IPS DF 19.7 (cell line): ENCODE measurements around the gene LBX2.
"Not testable (repeated sequence)": the region's sequence is repeated elsewhere in the genome, so short reads cannot be mapped to it uniquely, and the experiment has no call there.

Experiments used
- DNase-seq: peaks from one replicate; pipeline ENCODE4 v3.0.0-alpha.2; 2013; ENCODE audit warnings: low read depth, low spot score

LBX2 gene

DNA sequence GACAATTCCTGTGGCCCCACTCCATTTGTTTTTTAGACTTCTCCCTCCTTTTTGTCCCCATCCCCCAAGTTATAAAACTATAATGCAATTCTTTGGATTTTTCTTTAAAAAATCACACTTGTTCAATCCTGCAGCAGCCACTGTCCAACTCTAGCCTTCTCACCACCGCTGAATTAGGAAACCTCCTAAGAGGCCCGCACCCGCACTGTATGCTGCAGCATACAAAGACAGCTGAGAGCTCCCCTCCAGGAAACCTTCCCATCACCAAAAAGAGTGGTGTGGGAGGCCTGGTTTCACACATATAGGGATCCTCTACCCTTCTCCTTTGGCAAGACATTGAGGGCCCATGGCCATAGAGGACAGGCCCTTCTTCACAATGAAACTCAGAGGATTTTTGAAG lies 5.2 kb upstream of the LBX2 start:
- DNase-seq, result no peak

DNA sequence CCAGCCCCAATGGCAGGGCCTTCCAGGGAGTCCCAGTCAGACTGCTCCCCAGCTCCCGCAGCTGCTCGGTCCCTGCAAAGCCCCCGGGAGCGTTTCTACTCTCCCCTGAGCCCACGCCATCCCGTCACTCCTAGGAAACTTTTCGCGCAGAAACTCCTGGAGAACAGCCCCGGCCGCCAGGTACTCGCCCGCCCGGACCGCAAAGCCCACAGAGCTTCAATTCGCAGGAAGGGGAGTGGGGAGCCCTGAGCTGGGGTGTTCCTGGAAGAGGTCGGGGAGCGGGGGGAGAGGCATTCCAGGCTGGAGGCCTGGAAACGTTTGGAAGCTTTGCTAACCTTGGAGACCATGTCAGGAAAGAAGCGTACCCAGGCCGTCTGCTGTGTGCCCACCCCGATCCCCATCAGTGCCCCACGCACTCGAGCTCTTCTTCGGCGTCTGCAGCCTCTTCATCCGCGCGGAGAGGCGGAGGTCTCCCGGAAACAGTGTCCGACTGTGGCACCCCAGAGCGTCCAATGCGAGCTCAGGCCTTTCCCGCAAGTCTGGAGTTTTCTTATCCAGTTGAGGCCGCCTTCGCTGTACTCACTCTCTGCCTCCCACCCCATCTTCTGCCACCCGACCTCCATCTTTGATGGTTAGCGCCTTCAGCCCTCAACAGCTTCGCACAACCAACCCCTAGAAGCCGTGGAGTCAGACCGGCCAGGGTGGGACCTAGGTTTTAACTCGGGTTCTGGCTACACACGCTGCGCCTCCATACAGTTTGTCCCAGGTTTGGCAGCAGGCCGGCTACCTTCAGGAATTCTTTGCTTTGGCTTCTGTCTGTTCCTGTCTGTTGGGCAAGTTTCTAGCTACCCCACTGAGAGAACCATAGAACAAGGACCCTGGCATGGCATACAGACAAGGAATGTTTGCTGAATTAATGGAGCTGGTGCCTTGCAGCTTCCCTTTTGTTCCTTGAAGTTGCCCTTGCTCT lies 4.4 kb upstream of the LBX2 start:
- DNase-seq, result no peak

GRCh38 chr2:74502720-74503505 lies 3.5 kb upstream of the LBX2 start:
- DNase-seq, result no peak

GRCh38 chr2:74502147-74502719 lies 2.8 kb upstream of the LBX2 start:
- no peak for DNase-seq

GRCh38 chr2:74501335-74502071 lies 2.1 kb upstream of the LBX2 start:
- DNase-seq, result no peak

GRCh38 chr2:74500578-74500946 lies 1.2 kb upstream of the LBX2 start:
- DNase-seq, result no peak

DNA sequence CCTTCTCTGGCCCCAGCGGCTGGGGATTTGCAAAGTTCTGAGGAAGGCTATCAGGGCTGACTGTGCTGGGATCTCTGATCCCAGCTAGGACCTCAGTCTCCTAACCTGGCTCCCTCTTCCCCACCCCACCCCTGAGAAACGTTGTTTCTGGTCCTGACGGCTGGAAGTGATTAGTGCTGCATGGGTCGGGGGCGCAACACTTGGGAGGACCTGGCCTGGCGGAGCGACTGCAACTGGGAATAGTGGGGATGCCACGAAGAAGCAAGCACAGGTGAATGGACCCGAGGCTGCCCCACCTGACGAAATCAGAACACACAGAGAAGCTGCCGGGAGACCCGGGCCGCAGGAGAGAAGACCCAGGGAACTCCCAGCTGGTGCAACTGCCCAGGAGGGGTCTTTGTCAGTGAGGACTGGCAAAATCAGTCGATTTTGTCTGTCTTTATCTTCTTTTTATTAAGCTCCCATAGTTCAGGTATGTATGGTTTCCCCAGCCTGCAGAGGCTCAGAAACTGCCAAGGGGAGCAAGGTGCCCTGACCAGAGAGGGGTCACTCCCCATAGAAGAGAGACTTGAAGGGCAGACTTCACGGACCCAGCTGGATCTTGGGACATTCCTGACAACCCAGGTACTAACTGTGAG lies 656 bp upstream of the LBX2 start:
- DNase-seq, result no peak

GRCh38 chr2:74498500-74499266 lies 720 bp downstream of the LBX2 start:
- DNase-seq, result no peak

DNA sequence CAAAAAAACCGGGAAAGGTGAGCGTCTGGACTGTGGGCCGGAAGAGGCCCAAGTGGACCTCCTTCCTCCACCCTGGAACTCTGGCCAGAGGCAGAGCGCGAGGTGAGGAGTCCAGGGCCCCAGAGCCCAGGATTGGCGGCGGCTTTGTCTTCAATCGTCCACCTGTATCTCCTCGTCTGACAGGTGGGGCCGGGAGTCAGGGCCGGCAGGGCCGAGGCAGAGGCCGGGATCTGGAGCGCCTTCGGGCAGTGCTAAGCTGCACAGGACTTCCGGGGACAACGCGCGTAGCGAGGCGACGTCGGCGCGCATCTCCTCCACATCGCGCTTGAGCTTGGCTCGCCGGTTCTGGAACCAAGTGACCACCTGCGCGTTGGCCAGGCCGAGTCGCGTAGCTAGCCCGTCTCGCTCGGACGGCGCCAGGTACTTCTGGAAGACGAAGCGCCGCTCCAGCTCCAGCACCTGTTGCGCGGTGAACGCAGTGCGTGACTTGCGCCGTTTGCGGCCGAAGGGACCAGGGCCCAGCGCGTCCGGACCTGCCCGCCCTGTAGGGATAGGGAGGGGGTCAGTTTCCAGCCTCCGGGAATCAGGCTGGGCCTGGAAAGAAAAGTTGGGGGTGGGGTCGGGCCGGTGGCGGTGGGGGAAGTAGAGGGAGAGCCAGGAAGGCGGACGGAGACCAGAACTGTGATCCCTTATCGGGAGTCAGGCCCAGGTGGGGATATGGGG lies 1.5 kb downstream of the LBX2 start:
- DNase-seq, result no peak

DNA sequence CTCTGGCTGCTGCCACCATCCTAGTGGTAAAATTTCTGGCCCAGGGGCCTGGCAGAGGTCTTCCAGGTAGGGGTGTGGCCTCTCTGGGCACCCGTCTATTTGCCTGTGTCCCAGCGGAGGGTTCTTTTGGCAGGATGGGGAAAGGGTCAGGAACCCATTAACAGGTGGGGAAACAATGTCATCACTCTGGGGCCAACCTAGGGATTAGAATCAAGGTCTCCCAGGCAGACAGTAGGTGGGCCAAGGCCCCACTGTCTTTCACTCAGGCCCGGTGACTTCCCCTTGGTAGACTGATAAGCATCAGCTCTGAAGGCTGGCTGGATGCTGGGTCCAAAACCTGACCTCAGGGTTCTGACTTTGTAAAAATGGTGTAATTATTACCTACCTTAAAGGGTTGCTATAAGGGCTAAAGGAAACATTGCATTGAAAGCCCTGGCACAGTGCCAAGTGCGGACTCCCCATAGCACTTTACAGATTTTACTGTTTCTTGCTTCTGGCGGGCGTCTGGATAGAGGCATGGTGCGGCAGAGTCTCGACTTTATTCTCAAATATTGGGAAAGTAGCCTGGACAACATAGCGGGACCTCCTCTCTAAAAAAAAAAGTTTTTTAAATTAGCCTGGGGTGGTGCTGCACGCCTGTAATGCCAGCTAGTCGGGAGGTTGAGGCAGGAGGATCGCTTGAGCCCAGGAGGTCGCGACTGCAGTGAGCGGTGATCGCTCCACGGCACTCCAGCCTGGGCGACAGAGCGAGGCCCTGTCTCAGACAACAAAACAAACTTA lies 2.2 kb downstream of the LBX2 start:
- DNase-seq, result no peak

DNA sequence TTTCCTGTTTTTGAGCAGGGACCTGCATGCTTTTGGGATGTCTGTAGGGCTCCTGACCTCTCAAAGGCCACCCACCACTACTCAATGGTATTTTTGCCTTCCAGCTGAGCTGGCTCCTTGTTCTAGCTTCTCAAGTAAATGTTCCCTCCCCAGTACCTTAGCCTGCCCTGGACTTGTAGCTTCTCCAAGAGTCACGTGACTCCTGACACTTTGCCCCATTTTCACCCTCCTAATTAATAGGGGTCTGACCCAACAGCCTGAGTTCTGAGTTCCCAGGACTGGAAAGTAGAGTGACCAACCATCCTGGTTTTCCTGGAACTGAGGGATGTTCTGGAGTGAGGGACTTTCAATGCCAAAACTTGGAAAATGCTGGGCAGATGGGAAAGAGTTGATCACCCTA lies 4.0 kb downstream of the LBX2 start:
- no peak for DNase-seq

DNA sequence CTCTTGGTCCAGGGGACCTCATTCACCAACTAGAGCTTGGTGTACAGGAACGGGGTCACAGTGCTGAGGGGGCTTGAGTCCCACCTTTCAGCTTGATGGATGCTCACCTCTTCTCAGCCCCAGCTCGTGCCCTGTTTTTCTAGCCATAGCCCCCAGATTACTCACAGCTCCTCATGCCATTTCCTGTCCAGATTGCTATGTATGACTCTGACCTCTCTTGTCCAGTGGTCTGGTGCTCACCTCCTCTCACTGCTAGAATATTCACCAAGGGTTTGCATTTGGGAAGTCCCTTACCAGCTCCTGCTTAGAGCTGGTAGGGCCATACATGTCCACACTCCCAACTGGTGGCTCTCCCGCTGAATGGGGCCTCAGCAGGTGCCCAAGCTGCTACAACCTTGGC lies 5.9 kb downstream of the LBX2 start:
- no peak for DNase-seq

GRCh38 chr2:74491648-74492544 lies 7.5 kb downstream of the LBX2 start:
- DNase-seq, result no peak

DNA sequence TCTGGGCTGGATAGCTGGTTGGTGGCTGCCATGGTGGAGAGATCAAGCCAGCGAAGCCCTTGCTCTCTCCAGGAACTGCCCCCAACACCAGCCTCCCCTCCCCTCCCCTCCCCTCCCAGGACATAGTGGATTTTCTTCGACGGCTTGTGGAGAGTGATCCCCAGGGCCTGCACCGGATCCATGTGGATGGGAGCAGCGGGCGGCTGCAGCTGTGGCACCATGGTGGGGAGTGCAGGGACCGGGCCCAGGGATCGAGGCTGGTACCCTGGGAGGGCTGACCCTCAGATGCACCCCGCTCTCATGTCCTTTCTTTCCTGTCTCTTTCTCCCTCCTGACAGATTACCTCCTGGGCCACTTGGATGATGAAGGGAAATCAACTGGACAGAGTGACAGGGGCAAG lies 9.5 kb downstream of the LBX2 start:
- no peak for DNase-seq

DNA sequence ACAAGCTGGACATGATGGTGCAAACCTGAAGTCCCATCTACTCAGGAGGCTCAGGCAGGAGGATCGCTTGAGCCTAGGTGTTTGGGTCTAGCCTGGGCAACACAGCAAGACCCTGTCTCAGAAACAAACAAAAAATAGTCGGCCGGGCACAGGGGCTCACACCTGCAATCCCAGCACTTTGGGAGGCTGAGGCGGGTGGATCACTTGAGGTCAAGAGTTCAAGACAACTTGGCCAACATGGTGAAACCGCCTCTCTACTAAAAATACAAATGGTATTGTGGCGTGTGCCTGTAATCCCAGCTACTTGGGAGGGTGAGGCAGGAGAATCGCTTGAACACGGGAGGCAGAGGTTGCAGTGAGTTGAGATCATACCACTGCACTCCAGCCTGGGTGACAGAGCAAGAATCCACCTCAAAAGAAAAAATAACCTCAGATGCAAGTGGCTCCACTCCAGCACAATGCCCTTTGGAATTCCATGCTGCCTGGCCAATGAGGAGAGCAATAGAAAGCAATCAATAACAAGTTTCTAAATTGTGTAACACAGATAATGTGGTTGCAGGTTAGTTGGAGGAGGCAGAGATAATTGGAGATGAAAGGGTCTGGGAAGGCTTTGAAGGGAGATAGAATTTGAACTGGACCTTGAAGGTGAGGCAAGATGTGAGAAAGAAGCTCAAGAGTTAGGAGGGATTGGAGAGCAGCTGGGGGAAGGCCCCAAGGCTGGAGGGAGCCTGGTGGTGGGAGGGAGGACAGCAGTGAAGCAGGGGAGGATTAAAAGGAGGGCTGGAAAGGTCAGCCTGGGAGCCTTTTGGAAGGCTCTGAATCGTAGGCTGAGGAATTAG lies 10.5 kb downstream of the LBX2 start:
- no peak for DNase-seq

- DNase-seq, result no peak
Measured at GRCh38 chr2:74486141-74486540, 13.3 kb downstream of the LBX2 start.

DNA sequence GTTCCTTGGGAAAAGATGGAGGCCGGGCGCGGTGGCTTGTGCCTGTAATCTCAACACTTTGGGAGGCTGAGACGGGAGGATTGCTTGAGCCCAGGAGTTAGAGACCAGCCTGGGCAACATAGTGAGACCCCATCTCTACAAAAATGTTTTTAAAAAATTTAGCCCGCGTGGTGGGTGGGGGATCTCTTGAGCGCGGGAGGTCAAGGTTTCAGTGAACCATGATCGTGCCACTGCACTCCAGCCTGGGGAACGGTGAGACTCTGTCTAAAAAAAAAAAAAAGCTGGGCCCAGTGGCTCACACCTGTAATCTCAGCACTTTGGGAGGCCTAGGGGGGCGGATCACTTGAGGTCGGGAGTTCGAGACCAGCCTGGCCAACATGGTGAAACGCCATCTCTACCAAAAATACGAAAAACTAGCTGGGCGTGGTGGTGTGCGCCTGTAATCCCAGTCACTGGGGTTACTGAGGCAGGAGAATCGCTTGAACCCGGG lies 15.7 kb downstream of the LBX2 start:
- DNase-seq, result not testable (repeated sequence)
